ENCODE measurements around the gene WWC1. TPM values are rescaled to one million over a fixed set of nuclear protein-coding genes. Genes with fewer than 3 reads are reported as not detected.
A peak's percentile ranks its signal among the peaks of the same experiment; 100 is the strongest.

WWC1 gene
- total and polyA plus RNA-seq, 9 donors = 0.46 to 5.7 (median 0.93) TPM

DNA sequence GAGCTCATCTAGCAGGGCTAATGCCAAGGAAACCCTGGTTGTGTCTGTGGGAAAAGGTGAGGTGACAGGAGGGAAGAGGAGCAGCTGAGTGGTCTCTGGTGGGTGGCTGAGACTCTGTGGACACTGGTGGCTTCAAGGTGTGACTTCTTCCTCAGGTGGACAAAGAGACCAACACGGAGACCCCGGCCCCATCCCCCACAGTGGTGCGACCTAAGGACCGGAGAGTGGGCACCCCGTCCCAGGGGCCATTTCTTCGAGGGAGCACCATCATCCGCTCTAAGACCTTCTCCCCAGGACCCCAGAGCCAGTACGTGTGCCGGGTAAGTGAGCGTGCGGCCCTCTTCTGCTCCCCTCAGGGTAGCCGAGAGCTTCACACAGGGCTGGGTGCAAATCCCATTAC, 163.8 kb downstream of the WWC1 start:
- Histone ChIP-seq H3K27ac (ENCODE audit: low read length) (no peak overlapping the region), H3K9me3 (replicated peaks; ENCODE audit: control insufficient read depth, low read depth, low read length) (no peaks in the 10 kb centered on the region), H3K4me3 (ENCODE audit: low read length) (no peak overlapping the region), H3K4me1 (ENCODE audit: control insufficient read depth, insufficient read depth, low read length) (no peaks in the 10 kb centered on the region), H3K27me3 (ENCODE audit: control insufficient read depth, insufficient read depth, low read length) (no peaks in the 10 kb centered on the region), H3K36me3 (ENCODE audit: control insufficient read depth, insufficient read depth, low read length) (no peaks in the 10 kb centered on the region)
- no peak for DNase-seq
- WGBS (ENCODE audit: insufficient coverage) = 89% methylated on average over 11 of the region's 12 CpGs

DNA sequence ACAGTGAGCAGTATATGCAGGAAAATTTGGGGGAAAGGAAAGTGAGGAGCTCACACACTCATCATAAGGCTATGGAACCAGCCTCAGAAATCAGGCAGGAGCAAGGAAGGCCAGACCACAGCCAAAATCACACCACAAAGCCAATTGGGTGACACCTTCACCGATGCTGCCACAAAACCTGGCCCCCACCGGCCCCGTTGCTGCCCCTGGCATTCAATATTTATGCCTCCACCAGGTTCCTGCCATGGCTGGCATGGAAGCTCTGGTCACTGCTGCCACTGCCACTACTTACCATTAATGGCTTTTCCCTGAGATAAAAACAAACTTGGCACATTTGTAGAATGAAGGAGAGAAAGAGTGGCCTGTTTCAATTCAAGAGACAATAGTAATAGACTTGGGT, 166.1 kb downstream of the WWC1 start:
- H3K9me3 ChIP-seq (replicated peaks; ENCODE audit: control insufficient read depth, low read depth, low read length) = no peaks in the 10 kb centered on the region
- 85% methylated on average over 3 of the region's 3 CpGs for WGBS (ENCODE audit: insufficient coverage)
- no peaks in the 10 kb centered on the region for H3K36me3 ChIP-seq (ENCODE audit: control insufficient read depth, insufficient read depth, low read length)
- H3K27me3 ChIP-seq (ENCODE audit: control insufficient read depth, insufficient read depth, low read length) = no peaks in the 10 kb centered on the region
- H3K27ac ChIP-seq (ENCODE audit: low read length) = no peak overlapping the region
- no peak overlapping the region for H3K4me3 ChIP-seq (ENCODE audit: low read length)
- no peak for DNase-seq
- no peaks in the 10 kb centered on the region for H3K4me1 ChIP-seq (ENCODE audit: control insufficient read depth, insufficient read depth, low read length)

DNA sequence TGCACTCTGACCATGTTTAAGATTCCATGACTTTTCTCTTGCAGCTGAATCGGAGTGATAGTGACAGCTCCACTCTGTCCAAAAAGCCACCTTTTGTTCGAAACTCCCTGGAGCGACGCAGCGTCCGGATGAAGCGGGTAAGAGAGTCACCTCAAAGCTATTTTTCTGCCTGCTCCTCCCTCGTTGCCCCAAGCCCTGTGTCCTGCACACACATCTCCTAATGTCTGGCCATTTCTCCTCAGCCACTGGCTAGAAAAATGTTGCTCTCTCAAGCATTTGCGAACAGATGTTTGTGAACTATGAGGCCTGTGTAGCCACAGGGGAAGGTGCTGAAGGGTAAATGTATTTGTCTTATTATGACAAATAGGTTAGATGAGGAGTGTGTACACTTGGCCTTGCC, 169.2 kb downstream of the WWC1 start:
- no peak for DNase-seq
- H3K27ac ChIP-seq (ENCODE audit: low read length) = no peak overlapping the region
- H3K4me3 ChIP-seq (ENCODE audit: low read length) = no peak overlapping the region
- 78% methylated on average over 8 of the region's 9 CpGs for WGBS (ENCODE audit: insufficient coverage)
- H3K4me1 ChIP-seq (ENCODE audit: control insufficient read depth, insufficient read depth, low read length) = no peaks in the 10 kb centered on the region
- no peaks in the 10 kb centered on the region for H3K9me3 ChIP-seq (replicated peaks; ENCODE audit: control insufficient read depth, low read depth, low read length)
- H3K27me3 ChIP-seq (ENCODE audit: control insufficient read depth, insufficient read depth, low read length) = no peaks in the 10 kb centered on the region
- H3K36me3 ChIP-seq (ENCODE audit: control insufficient read depth, insufficient read depth, low read length) = no peaks in the 10 kb centered on the region

DNA sequence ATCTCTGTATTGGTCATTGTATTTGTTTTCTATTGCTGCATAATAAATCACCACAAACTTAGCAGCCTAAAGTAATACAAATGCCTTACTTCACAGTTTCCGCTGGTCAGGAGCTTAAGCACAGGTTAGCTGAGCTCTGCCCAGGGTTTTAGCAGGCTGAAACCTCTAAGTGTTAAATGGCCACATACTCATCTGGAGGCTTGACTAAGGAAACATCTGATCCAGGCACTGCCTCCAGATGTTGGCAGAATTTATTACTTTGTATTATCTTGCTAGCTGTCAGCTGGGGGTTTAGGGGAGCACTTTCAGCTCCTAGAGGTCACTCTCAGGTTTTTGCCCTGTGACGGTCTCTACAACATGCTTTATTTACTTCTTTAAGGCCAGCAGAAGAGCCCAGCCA, 171.6 kb downstream of the WWC1 start:
- 75% methylated on average over 1 of the region's 2 CpGs for WGBS (ENCODE audit: insufficient coverage)
- DNase-seq = no peak
- no peak overlapping the region for H3K4me3 ChIP-seq (ENCODE audit: low read length)
- no peak overlapping the region for H3K27ac ChIP-seq (ENCODE audit: low read length)
- no peaks in the 10 kb centered on the region for H3K4me1 ChIP-seq (ENCODE audit: control insufficient read depth, insufficient read depth, low read length)
- H3K27me3 ChIP-seq (ENCODE audit: control insufficient read depth, insufficient read depth, low read length) = no peaks in the 10 kb centered on the region
- H3K36me3 ChIP-seq (ENCODE audit: control insufficient read depth, insufficient read depth, low read length) = no peaks in the 10 kb centered on the region
- H3K9me3 ChIP-seq (replicated peaks; ENCODE audit: control insufficient read depth, low read depth, low read length) = no peaks in the 10 kb centered on the region

DNA sequence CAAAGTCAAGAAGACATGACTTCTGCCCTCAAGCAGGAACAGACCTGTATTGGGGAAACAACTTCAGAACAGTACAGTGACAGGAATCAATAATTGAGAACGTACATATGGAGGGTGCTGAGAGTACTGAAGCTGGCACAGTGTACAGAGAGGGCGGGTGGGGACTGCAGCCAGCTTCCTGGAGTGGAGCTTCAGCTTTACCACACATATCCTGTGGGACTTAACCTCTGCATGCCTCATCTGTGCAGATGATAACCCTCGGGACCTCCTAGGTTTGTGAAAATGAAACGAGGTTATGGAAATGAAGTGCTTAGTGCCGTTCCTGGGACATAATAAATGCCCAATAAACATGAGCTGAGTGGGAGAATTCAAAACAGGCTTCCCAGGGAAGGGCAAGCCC, 172.8 kb downstream of the WWC1 start:
- H3K9me3 ChIP-seq (replicated peaks; ENCODE audit: control insufficient read depth, low read depth, low read length) = no peaks in the 10 kb centered on the region
- no peak for DNase-seq
- H3K27ac ChIP-seq (ENCODE audit: low read length) = no peak overlapping the region
- 40% methylated on average over 1 of the region's 5 CpGs for WGBS (ENCODE audit: insufficient coverage)
- H3K4me1 ChIP-seq (ENCODE audit: control insufficient read depth, insufficient read depth, low read length) = no peaks in the 10 kb centered on the region
- H3K36me3 ChIP-seq (ENCODE audit: control insufficient read depth, insufficient read depth, low read length) = no peaks in the 10 kb centered on the region
- H3K4me3 ChIP-seq (ENCODE audit: low read length) = no peak overlapping the region
- H3K27me3 ChIP-seq (ENCODE audit: control insufficient read depth, insufficient read depth, low read length) = no peaks in the 10 kb centered on the region

DNA sequence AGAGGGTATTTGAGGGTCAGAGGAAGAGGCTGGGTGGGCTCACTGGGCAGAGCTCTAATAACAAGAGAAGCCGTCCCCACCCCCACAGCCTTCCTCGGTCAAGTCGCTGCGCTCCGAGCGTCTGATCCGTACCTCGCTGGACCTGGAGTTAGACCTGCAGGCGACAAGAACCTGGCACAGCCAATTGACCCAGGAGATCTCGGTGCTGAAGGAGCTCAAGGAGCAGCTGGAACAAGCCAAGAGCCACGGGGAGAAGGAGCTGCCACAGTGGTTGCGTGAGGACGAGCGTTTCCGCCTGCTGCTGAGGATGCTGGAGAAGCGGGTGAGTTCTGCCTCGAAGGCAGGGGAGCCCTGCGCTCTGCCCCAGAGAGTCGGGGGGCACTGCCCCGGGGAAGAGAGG, 173.2 kb downstream of the WWC1 start:
- Histone ChIP-seq H3K9me3 (replicated peaks; ENCODE audit: control insufficient read depth, low read depth, low read length) (no peaks in the 10 kb centered on the region), H3K4me1 (ENCODE audit: control insufficient read depth, insufficient read depth, low read length) (no peaks in the 10 kb centered on the region), H3K27ac (ENCODE audit: low read length) (no peak overlapping the region), H3K27me3 (ENCODE audit: control insufficient read depth, insufficient read depth, low read length) (no peaks in the 10 kb centered on the region), H3K36me3 (ENCODE audit: control insufficient read depth, insufficient read depth, low read length) (no peaks in the 10 kb centered on the region), H3K4me3 (ENCODE audit: low read length) (no peak overlapping the region)
- DNase-seq = no peak
- 84% methylated on average over 10 of the region's 20 CpGs for WGBS (ENCODE audit: insufficient coverage)

DNA sequence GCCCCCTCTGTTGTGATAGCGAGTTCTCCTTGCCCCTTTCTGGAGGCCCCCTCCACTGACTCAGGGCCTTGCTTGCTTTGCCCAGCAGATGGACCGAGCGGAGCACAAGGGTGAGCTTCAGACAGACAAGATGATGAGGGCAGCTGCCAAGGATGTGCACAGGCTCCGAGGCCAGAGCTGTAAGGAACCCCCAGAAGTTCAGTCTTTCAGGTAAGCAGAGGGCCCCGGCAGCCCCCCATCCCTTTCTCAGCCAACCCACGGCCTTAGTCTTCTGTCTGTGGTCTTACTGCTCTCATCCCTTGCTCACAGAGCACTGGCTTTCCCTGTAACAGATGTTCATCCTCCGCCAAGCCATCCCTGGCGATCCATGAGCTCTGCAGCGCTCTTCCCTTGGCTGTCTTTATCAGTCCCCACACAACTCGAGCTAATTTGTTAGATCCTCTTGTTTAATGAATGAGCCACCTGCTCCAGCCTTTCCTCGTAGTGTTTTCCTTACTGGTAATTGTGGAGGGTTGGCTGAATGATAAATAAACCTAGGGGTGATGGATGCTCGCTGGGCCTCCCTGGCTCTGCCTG, 176.4 kb downstream of the WWC1 start:
- Histone ChIP-seq H3K4me1 (ENCODE audit: control insufficient read depth, insufficient read depth, low read length) (no peaks in the 10 kb centered on the region), H3K36me3 (ENCODE audit: control insufficient read depth, insufficient read depth, low read length) (no peaks in the 10 kb centered on the region), H3K27ac (ENCODE audit: low read length) (no peak overlapping the region), H3K9me3 (replicated peaks; ENCODE audit: control insufficient read depth, low read depth, low read length) (no peaks in the 10 kb centered on the region), H3K27me3 (ENCODE audit: control insufficient read depth, insufficient read depth, low read length) (no peaks in the 10 kb centered on the region), H3K4me3 (ENCODE audit: low read length) (no peak overlapping the region)
- WGBS (ENCODE audit: insufficient coverage) = 91% methylated on average over 7 of the region's 12 CpGs
- DNase-seq = no peak

DNA sequence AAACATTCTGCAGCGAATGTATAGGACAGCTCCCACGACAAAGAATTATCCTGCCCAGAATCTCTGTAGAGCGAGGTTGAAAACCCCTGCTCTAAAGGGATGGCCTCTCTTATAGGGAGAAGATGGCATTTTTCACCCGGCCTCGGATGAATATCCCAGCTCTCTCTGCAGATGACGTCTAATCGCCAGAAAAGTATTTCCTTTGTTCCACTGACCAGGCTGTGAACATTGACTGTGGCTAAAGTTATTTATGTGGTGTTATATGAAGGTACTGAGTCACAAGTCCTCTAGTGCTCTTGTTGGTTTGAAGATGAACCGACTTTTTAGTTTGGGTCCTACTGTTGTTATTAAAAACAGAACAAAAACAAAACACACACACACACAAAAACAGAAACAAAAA, 177.4 kb downstream of the WWC1 start:
- no peak overlapping the region for H3K27ac ChIP-seq (ENCODE audit: low read length)
- no peak overlapping the region for H3K4me3 ChIP-seq (ENCODE audit: low read length)
- DNase-seq = no peak
- H3K27me3 ChIP-seq (ENCODE audit: control insufficient read depth, insufficient read depth, low read length) = no peaks in the 10 kb centered on the region
- no peaks in the 10 kb centered on the region for H3K4me1 ChIP-seq (ENCODE audit: control insufficient read depth, insufficient read depth, low read length)
- 80% methylated on average over 1 of the region's 8 CpGs for WGBS (ENCODE audit: insufficient coverage)
- H3K9me3 ChIP-seq (replicated peaks; ENCODE audit: control insufficient read depth, low read depth, low read length) = no peaks in the 10 kb centered on the region
- H3K36me3 ChIP-seq (ENCODE audit: control insufficient read depth, insufficient read depth, low read length) = no peaks in the 10 kb centered on the region

DNA sequence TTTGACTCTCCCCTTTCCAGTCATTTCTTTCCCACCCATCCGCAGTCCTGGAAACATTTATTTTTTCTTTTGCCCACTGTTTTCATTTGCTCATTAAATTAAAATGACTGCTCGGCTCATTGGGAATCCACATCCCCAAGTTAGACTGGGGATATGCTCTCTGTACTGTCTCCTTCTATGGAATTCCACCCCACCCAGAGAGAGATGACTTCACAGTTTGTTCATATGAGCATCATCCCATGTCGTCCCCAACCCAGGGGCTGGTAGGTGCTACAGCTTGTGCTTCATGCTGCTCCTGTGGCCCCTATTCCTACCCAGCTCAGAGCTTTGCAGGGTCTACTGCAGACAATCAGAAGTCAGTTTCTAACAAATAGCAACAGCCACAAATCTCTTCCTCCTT, 178.4 kb downstream of the WWC1 start:
- Histone ChIP-seq H3K27me3 (ENCODE audit: control insufficient read depth, insufficient read depth, low read length) (no peaks in the 10 kb centered on the region), H3K4me3 (ENCODE audit: low read length) (no peak overlapping the region), H3K9me3 (replicated peaks; ENCODE audit: control insufficient read depth, low read depth, low read length) (no peaks in the 10 kb centered on the region), H3K36me3 (ENCODE audit: control insufficient read depth, insufficient read depth, low read length) (no peaks in the 10 kb centered on the region), H3K27ac (ENCODE audit: low read length) (no peak overlapping the region), H3K4me1 (ENCODE audit: control insufficient read depth, insufficient read depth, low read length) (no peaks in the 10 kb centered on the region)
- DNase-seq = no peak
- 87% methylated on average over 3 of the region's 3 CpGs for WGBS (ENCODE audit: insufficient coverage)

DNA sequence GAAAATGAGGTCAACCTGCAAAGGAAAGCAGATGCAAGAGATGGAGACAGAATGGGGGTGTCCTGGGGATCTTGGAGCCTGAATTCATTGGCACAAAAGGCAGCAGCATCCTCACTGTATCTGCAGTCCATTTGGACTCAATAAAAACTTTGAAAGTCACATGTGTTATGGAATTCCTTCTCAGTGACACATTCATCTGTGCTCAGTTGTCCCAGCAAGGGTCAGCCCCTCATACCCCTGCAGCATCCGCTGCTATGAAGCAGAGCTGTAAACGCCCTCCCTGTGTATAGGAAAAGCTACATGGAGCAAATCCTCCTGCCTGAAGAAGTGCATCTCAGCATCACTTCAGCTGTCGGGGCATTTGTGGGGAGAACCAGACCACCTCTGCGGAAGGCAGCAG, 180.3 kb downstream of the WWC1 start:
- 81% methylated on average over 3 of the region's 4 CpGs for WGBS (ENCODE audit: insufficient coverage)
- H3K36me3 ChIP-seq (ENCODE audit: control insufficient read depth, insufficient read depth, low read length) = no peaks in the 10 kb centered on the region
- H3K27ac ChIP-seq (ENCODE audit: low read length) = no peak overlapping the region
- no peaks in the 10 kb centered on the region for H3K9me3 ChIP-seq (replicated peaks; ENCODE audit: control insufficient read depth, low read depth, low read length)
- H3K4me3 ChIP-seq (ENCODE audit: low read length) = no peak overlapping the region
- H3K27me3 ChIP-seq (ENCODE audit: control insufficient read depth, insufficient read depth, low read length) = no peaks in the 10 kb centered on the region
- no peaks in the 10 kb centered on the region for H3K4me1 ChIP-seq (ENCODE audit: control insufficient read depth, insufficient read depth, low read length)
- no peak for DNase-seq

DNA sequence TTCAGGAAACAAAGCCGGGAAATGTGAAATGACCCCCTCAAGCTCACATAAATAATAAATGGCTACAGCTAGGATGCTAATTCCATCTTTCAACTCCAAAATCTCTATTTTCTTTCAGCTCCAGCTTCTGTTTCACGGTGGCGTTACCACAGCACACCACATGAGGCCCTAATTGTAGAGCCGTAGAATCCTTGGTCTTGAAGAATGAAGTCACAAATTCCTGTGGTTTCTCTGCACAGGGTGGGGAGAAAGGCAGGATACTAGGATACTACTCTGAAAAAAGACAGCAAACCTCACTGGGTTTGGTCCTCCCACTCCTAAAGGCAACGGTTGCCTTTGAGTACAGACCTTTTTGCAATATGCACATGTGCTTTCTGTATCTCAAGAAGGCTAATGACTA, 180.9 kb downstream of the WWC1 start:
- Histone ChIP-seq H3K27me3 (ENCODE audit: control insufficient read depth, insufficient read depth, low read length) (no peaks in the 10 kb centered on the region), H3K4me1 (ENCODE audit: control insufficient read depth, insufficient read depth, low read length) (no peaks in the 10 kb centered on the region), H3K27ac (ENCODE audit: low read length) (no peak overlapping the region), H3K9me3 (replicated peaks; ENCODE audit: control insufficient read depth, low read depth, low read length) (no peaks in the 10 kb centered on the region), H3K36me3 (ENCODE audit: control insufficient read depth, insufficient read depth, low read length) (no peaks in the 10 kb centered on the region), H3K4me3 (ENCODE audit: low read length) (no peak overlapping the region)
- WGBS (ENCODE audit: insufficient coverage) = 40% methylated on average over 1 of the region's 5 CpGs
- peak; percentile 28 for DNase-seq

Data from muscle of leg (tissue), 11 donors.